GM12891 (cell line): ENCODE measurements around the gene UPB1.
A peak's percentile ranks its signal among the peaks of the same experiment; 100 is the strongest.
"Not testable (repeated sequence)": the region's sequence is repeated elsewhere in the genome, so short reads cannot be mapped to it uniquely, and the experiment has no call there.

Experiments used
- DNase-seq: peaks from one replicate; pipeline ENCODE4 v3.0.0; 2011; ENCODE audit warnings: low spot score; ENCODE audit not compliant: insufficient read length
- FAIRE-seq: peaks from 2 replicates; lab custom pipeline; 2011; peaks lifted over from hg19 to GRCh38; lab: Jason Lieb, UNC
- PAX5 ChIP-seq: IDR thresholded peaks from 2 replicates; pipeline ENCODE4 v1.6.1; 2011; ENCODE audit warnings: low read length, moderate library complexity, mild to moderate bottlenecking; ENCODE audit not compliant: insufficient read depth, severe bottlenecking
- POLR2A ChIP-seq: IDR thresholded peaks from 2 replicates; pipeline ENCODE4 v1.6.1; 2011; ENCODE audit warnings: low read depth, low read length, control low read depth
- POLR2AphosphoS5 ChIP-seq: IDR thresholded peaks from 2 replicates; pipeline ENCODE4 v1.6.1; 2011; ENCODE audit warnings: low read depth, low read length, control low read depth
- POU2F2 ChIP-seq: IDR thresholded peaks from 2 replicates; pipeline ENCODE4 v1.6.1; 2011; ENCODE audit warnings: low read depth, mild to moderate bottlenecking, control low read depth, low read length, moderate library complexity
- SPI1 ChIP-seq: IDR thresholded peaks from 2 replicates; pipeline ENCODE4 v1.6.1; 2011; ENCODE audit warnings: low read depth, low read length, control low read depth
- TAF1 ChIP-seq: IDR thresholded peaks from 2 replicates; pipeline ENCODE4 v1.6.1; 2011; ENCODE audit warnings: low read depth, low read length, control low read depth

UPB1 gene

DNA sequence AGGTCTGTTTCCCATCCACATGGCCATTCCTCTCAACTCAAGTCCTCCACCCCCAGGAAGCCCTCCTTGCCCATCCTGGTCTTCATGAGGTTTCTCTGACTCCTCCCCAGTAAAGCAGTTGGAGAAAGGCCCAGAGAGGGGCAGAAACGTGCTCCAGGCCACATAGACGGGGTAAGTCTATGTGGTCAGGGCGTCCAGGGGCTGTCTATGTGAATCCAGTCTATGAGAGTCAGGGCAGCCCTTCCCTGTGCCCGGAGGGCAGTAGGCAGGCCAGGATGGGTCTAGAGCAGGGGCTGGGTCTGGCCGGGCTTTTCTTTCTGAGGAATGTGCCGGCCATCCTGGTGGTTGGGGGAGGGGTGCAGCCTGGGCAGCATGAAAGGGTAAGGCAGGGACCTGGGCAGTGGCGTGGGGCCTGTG, 48.1 kb downstream of the UPB1 start:
- DNase-seq (no peak), FAIRE-seq (no peak)
- TF ChIP-seq POLR2A = no peak
- TF ChIP-seq POU2F2 = no peak

DNA sequence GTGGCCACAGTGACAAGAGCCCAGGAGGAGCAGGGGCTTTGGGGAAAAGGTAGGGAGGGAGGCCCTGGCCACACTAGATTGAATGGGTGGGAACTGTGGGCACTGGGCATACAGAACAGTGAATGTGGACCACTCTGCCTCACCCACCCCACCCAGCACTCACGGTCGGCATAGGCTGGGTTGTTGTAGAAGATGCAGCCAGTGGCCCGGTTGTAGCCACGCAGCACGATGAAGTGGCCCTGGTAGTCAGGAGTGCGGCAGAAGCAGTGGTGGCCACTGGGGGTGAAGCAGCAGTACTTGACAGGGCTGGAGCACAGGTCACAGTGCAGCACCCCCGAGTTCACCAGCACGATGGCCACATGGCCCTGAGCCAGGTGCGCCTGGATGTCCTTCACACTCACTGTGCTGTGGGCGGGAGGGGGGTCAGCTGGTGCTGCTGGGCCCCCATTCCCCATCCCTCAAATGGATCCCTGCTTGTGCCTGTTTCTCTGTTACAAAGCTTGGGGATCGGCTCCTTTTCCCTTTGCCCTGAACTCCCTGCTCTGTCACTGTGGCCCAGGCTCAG, 48.6 kb downstream of the UPB1 start:
- FAIRE-seq (no peak), DNase-seq (no peak)
- TF ChIP-seq PAX5 (no peak), SPI1 (no peak), POLR2AphosphoS5 (no peak), POLR2A (no peak), POU2F2 (no peak), TAF1 (no peak)

DNA sequence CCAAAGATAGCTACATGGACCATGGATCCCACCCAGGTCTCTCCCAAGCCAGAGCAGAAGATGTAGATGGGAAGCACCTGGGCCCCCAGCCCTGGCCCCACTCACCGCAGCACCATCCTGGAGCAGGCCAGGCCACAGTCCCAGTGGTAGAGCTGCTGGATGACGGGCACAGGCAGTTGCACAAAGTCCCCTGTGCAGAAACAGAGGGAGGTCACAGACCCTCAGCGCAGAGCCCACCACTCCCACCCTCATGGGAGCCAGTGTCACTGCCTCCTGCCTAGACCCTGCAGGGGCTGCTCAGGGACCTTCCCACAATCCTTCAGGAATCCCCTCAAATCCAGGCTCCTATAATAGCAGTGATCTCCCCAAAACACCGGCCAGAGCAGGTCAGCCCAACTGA, 53.7 kb downstream of the UPB1 start:
- no peak for TF ChIP-seq POLR2AphosphoS5
- TF ChIP-seq SPI1 = no peak
- TF ChIP-seq PAX5 = no peak
- TF ChIP-seq TAF1 = no peak
- TF ChIP-seq POLR2A = no peak
- no peak for TF ChIP-seq POU2F2
- FAIRE-seq = no peak
- no peak for DNase-seq

DNA sequence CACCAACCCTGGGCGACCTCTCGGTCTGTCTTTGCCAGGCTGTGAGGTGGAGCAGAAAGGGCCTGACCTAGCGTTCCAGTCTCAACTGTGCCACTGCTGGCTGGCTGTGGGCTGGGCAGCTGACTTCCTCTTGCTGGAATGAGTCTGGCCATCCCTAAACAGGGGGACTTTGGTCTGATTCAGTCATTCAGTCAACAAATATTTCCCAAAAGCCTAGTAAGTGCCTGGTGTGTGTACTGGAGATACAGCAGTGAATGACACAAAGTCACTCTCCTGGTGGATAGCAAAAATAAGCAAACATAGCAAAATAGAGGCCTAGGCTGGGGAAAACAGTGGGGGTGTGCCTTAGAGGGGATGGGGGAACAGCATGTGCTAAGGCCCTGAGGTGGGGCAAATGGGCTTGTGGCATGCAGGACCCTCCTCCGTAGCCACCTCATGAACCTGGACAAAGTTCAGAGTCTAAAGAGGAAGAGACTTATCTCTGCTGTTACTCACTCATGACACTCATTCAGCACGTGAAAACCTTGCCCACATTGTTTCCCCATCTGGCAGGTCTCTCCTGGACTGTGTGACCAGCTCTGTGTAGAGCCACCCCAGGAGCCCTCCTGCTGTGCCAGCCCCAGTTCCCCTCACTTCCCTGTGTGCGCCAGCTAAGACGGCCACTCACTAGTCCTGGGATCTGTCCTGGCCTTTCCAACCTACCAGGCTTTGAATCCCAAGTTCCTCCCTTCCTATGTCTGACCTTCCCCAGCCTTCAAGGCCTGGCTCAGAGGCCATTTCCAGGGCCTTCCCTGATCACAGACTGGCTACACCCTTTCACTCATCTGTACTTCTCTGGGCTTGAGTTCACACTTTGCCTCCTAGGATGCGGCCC, 55.1 kb downstream of the UPB1 start:
- DNase-seq = no peak
- FAIRE-seq = no peak
- TF ChIP-seq PAX5 = no peak
- no peak for TF ChIP-seq TAF1
- no peak for TF ChIP-seq POU2F2

DNA sequence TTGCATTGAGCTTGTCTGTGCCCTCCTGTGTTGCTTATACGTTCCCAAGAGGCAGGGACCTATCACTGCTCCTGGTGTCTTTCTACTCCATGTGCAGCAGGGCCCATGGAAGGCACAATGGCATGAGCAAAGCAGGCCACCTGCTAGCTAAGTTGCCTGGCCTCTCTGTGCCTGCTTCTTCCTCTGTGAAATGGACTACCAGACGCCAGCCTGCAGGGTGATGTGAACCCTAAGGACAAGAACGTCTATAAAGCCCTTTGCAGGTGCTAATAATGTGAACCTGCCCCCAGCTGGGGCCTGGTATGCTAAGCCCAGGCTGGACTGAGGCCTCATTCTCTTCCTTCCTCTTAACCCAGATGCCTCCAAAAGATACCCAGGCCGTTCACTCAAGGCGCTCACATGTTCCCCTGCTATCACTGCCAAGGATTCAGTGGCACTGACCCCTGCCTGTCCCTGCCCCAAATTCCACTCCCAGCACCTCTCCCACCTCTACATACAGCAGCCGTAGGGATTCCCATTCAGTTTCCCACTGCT, 55.8 kb downstream of the UPB1 start:
- 0 out of 2 replicates have a peak, but pooled peaks have one; percentile 19 for TF ChIP-seq POLR2AphosphoS5
- TF ChIP-seq SPI1 = no peak
- DNase-seq (no peak), FAIRE-seq (no peak)

DNA sequence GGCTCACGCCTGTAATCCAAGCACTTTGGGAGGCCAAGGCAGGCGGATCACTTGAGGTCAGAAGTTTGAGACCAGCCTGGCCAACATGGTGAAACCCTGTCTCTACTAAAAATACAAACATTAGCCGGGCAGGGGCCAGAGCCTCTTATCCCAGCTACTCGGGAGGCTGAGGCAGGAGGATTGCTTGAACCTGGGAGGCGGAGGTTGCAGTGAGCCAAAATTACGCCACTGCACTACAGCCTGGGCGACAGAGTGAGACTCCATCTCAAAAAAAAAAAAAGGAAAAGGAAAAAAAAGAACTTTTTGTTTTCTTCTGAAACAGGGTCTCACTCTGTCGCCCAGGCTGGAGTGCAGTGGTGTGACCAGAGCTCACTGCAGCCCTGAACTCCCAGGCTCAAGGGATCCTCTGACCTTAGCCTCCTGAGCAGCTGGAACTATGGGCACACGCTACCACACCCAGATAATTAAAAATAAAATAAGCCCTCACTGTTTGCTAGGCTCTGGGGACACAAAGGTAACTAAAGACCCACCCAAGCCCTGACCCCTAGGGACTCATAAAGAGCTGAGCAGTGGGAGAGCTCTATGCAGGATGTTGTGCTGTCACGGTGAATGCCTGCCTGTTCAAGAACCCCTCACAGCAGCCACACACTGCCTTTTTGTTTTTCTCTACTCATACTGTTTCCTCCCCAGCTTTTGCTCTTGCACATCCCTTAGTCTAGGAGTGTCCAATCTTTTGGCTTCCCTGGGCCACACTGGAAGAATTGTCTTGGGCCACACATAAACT, 57.6 kb downstream of the UPB1 start:
- peak; percentile 40 for FAIRE-seq
- not testable (repeated sequence) for DNase-seq

DNA sequence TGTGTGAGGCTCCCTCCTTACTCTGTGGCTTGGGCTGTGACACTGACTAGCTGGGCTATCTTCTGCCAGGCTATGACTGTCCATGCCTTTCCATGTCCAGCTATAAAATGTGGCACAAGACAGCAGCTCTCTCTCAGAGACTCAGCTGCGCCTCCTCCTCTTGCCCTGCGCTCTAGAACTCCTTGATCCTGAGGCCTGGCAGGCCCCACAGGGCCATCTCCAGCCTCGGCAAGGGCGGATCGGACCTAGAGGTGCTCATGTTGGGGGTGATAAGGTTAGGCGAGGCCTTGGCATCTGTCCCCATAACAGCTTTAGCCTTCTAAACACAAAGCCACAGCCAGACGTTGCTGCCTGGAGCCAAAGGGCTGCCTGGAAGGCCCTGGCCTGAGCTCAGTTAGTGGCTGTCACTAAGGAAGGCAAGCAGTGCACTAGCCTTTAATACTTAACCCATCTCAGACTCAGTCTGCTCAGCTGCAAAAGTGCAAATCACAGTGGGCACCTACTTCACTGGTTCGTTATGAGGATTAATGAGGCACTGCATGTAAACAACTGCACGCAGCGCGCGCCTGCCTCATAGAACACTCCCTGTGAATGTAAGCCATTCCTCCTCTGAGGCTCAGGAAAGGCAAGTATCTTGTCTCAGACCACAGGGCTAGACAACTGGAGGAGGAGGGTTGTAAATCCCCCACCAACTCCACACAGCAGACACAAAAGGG, 58.6 kb downstream of the UPB1 start:
- DNase-seq (no peak), FAIRE-seq (peak; percentile 16)

DNA sequence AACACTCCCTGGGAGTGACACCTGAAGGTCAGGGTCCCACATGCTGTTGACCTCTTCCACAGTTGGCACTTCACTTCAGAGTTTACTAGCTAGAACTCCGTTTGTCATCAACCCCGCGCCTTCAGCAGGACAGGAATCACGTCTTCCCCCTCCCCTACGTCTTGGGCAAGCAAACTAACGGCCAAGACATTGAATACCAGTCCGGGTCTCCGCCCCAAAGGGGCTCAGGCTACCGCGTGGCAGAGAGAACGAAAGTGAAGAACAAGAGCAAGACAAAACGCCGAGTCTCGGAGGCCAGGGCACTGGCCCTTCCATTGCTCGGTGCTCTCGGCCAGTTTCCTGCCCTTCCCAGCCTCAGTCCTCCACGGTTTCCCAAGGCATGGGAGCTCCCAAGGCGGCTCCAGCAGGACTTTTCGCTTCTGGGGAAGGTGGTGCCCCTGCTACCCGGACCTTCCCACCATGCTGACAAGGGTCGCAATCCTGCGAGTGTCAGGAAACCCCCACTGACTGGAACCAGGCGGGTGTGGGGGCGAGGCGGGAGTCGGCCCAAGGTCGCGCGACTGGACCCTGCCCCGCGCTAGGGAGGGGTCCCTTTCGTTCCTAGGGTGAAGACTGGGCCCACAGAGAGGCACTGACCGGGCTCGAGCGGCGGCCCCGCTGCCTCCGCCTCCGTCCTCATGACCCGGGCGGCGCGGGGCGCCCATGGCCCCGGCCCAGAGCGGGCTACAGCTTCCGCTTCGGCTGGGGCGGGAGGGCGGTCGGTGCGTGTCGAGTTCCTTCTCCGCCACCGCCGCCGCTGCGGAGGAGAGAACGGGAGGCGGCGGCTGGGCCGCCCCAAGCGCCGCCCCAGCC, 59.4 kb downstream of the UPB1 start, which contains the start of gene GUCD1:
Gene GUCD1 (minus strand): TSS at position 826 of the 852 bp plus-strand sequence. CDS start 147 bp downstream, at position 679.
- no peak for DNase-seq
- TF ChIP-seq POLR2A (0 out of 2 replicates have a peak, but pooled peaks have one; percentile 3), PAX5 (no peak), POU2F2 (no peak)
- peak; percentile 20 for FAIRE-seq

More for the DNA sequence above, 58.6 kb downstream of the UPB1 start:
- TF ChIP-seq TAF1 (no peak), POLR2AphosphoS5 (no peak), SPI1 (no peak), POU2F2 (no peak), POLR2A (no peak)
